ENCODE data around the gene ZNF787. TPM values are rescaled to one million over a fixed set of nuclear protein-coding genes. Genes with fewer than 3 reads are reported as not detected.

ZNF787 gene
- total RNA-seq, 1 experiment from 2014 or later, result 68.6 TPM

GRCh38 chr19:56109226-56109625 is 11.9 kb downstream of the ZNF787 start:
- no peaks in the 10 kb centered on the region for H3K9me3 Mint-ChIP-seq (ENCODE audit: unreplicated experiment)
- H3K27me3 Mint-ChIP-seq (ENCODE audit: insufficient read depth, unreplicated experiment), result no peaks in the 10 kb centered on the region
- ChIA-PET CTCF (no interaction called here), POLR2A (no interaction called here)
- H3K4me3 Mint-ChIP-seq (ENCODE audit: unreplicated experiment), result no peak overlapping the region
- H3K27ac Mint-ChIP-seq (ENCODE audit: low read depth, unreplicated experiment), result no peak overlapping the region
- BruUV-seq (replicated peaks), result no TSS peak
- TF ChIP-seq CTCF (IDR thresholded peaks at IDR 0.05; ENCODE audit: unreplicated experiment), result no peak
- intact Hi-C loops (cut with micrococcal nuclease), result no loop called here
- DNase-seq (ENCODE audit: unreplicated experiment), result no peak
- peaks cover 17% of the 10 kb centered on the region for H3K36me3 Mint-ChIP-seq (ENCODE audit: insufficient read depth, unreplicated experiment)
- H3K4me1 Mint-ChIP-seq (ENCODE audit: insufficient read depth, unreplicated experiment), result peaks cover 15% of the 10 kb centered on the region

- BruUV-seq (replicated peaks), result no TSS peak
- Mint-ChIP-seq H3K27ac (ENCODE audit: low read depth, unreplicated experiment) (peak overlapping the region; percentile 61), H3K36me3 (ENCODE audit: insufficient read depth, unreplicated experiment) (peaks cover 12% of the 10 kb centered on the region), H3K4me1 (ENCODE audit: insufficient read depth, unreplicated experiment) (peaks cover 15% of the 10 kb centered on the region), H3K27me3 (ENCODE audit: insufficient read depth, unreplicated experiment) (no peaks in the 10 kb centered on the region), H3K4me3 (ENCODE audit: unreplicated experiment) (no peak overlapping the region), H3K9me3 (ENCODE audit: unreplicated experiment) (no peaks in the 10 kb centered on the region)
- DNase-seq (ENCODE audit: unreplicated experiment), result no peak
- TF ChIP-seq CTCF (IDR thresholded peaks at IDR 0.05; ENCODE audit: unreplicated experiment), result no peak
- ChIA-PET CTCF (interaction anchor here (1.1 to 1.3 kb wide), 2 partner anchors 23 to 33 kb away, joined by 3 to 6 read pairs; no protein-coding TSS in a partner anchor), POLR2A (no interaction called here)
- intact Hi-C loops (cut with micrococcal nuclease), result no loop called here
Observed at GRCh38 chr19:56108447-56109195, 12.5 kb downstream of the ZNF787 start.

- Mint-ChIP-seq H3K27me3 (ENCODE audit: insufficient read depth, unreplicated experiment) (no peaks in the 10 kb centered on the region), H3K4me1 (ENCODE audit: insufficient read depth, unreplicated experiment) (peaks cover 12% of the 10 kb centered on the region), H3K9me3 (ENCODE audit: unreplicated experiment) (no peaks in the 10 kb centered on the region), H3K4me3 (ENCODE audit: unreplicated experiment) (no peak overlapping the region), H3K36me3 (ENCODE audit: insufficient read depth, unreplicated experiment) (peaks cover 17% of the 10 kb centered on the region), H3K27ac (ENCODE audit: low read depth, unreplicated experiment) (peak overlapping the region; percentile 61)
- no TSS peak for BruUV-seq (replicated peaks)
- intact Hi-C loops (cut with micrococcal nuclease), result no loop called here
- TF ChIP-seq CTCF (IDR thresholded peaks at IDR 0.05; ENCODE audit: unreplicated experiment), result no peak
- CTCF ChIA-PET, result interaction anchor here (1.1 to 1.3 kb wide), 2 partner anchors 23 to 32 kb away, joined by 3 to 6 read pairs; no protein-coding TSS in a partner anchor
- POLR2A ChIA-PET, result no interaction called here
- DNase-seq (ENCODE audit: unreplicated experiment), result no peak
Observed at GRCh38 chr19:56107626-56108351, 13.3 kb downstream of the ZNF787 start.

GRCh38 chr19:56106993-56107392 is 14.1 kb downstream of the ZNF787 start:
- CTCF ChIA-PET, result interaction anchor here (0.6 kb wide), 1 partner anchor 17 kb away, joined by 3 read pairs; no protein-coding TSS in a partner anchor
- H3K36me3 Mint-ChIP-seq (ENCODE audit: insufficient read depth, unreplicated experiment), result peaks cover 17% of the 10 kb centered on the region

More at GRCh38 chr19:56106993-56107392, 14.1 kb downstream of the ZNF787 start:
- no peak overlapping the region for H3K4me3 Mint-ChIP-seq (ENCODE audit: unreplicated experiment)
- H3K27ac Mint-ChIP-seq (ENCODE audit: low read depth, unreplicated experiment), result peak overlapping the region; percentile 23
- intact Hi-C loops (cut with micrococcal nuclease), result no loop called here
- peaks cover 7% of the 10 kb centered on the region for H3K4me1 Mint-ChIP-seq (ENCODE audit: insufficient read depth, unreplicated experiment)
- no peaks in the 10 kb centered on the region for H3K9me3 Mint-ChIP-seq (ENCODE audit: unreplicated experiment)
- BruUV-seq (replicated peaks), result no TSS peak
- POLR2A ChIA-PET, result no interaction called here
- DNase-seq (ENCODE audit: unreplicated experiment), result no peak
- no peak for TF ChIP-seq CTCF (IDR thresholded peaks at IDR 0.05; ENCODE audit: unreplicated experiment)
- no peaks in the 10 kb centered on the region for H3K27me3 Mint-ChIP-seq (ENCODE audit: insufficient read depth, unreplicated experiment)

Measured in MCF 10A (cell line).